A204.1 (cell line): ENCODE data around the gene TMEM271.
"Not testable (repeated sequence)": the region's sequence is repeated elsewhere in the genome, so short reads cannot be mapped to it uniquely, and the experiment has no call there.

ENCODE experiments used
- FAIRE-seq: peaks from 2 replicates; lab custom pipeline; 2012; peaks lifted over from hg19 to GRCh38; lab: Jason Lieb, UNC

The TMEM271 gene

DNA sequence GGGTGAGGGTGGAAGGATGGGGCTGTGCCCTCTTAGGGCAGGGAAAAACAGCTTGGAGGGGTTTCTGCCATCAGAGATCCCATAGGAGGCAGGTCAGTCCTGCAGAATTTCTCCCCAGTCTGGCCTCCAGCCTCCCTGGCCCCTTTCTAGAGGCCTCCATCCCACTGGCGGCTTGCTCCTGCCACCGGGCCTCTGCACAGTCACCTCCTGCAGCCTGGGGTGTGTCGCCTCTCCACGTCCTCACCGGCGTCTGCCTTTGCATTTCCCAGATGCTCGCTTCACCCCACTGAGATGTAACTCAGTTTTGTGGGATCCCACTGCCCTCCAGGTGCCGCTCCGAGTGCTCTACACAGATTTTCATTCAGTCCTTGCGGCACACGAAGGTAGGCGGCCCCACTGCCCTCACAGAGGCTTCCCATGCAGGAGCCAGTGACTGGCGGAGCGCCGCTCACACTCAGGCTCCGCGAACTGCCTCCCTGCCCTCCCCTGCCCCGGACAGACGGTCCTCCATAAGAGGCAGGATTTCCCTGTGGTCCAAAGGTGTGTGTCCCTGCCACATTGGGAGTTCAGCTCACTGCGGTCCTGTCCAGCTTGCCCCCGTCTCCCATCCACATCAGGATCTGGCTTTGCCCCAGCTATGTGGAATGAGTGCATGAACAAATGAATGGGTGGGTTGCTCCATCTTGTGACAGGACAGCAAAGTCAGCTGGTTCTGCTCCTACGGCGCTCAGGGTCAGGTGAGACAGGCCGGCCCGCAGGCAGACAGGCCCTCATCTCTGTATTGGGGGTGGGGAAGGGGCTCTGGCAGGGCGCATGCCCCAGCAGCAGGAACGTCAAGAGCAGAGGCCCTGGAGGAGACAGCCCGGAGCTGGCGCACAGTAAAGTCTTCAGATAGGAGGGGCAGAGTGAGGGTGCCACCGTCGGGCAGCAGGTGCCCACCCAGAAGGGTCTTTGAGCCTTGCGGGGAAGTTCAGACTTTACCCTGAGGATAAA is 2.7 kb upstream of the TMEM271 start:
- no peak for FAIRE-seq

DNA sequence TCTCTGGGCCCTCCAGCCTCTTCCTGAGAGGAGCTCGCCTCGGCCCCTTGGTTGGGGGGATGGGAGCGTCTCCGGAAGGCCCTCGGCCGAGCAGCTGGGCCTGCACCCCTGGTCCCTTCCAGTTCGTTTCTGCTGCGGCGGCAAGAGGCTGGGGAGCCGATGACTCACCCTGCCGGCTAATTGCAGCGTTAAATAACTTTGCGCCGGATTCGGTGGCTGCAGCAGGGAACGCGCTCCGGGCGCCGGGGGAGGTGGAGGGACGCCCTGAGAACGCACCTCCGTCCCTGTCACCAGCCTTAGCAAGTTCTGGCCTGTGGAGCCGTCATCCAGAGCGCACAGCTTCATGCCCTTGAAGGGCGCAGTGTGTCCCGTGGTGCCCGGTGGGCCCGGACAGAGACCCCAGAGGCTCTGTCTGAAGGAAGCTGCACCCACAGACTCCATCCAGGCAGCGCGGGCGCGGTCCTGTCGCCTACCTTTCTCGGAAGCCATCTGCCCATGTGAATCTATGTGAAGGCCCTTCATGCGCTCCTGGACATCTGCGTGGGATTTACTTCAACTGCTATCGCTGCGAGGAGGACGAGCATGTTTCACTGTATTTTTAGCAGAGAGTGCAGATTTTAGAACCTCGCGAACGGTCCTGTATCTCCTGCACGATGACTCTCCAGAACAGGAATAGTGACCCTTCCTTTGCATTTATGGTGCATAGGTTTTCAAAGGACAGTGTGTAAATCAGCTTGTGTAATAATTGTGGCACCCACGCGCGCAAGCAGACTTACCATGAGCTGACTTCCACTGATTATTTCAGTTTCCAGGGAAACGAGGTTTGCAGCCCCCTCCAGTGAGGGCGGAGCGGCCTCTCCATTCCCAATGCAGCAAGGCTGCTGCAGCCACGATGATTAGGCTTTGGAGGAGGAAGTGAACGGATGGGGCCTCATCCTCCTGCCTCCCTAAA is 1.7 kb upstream of the TMEM271 start:
- FAIRE-seq, result no peak

DNA sequence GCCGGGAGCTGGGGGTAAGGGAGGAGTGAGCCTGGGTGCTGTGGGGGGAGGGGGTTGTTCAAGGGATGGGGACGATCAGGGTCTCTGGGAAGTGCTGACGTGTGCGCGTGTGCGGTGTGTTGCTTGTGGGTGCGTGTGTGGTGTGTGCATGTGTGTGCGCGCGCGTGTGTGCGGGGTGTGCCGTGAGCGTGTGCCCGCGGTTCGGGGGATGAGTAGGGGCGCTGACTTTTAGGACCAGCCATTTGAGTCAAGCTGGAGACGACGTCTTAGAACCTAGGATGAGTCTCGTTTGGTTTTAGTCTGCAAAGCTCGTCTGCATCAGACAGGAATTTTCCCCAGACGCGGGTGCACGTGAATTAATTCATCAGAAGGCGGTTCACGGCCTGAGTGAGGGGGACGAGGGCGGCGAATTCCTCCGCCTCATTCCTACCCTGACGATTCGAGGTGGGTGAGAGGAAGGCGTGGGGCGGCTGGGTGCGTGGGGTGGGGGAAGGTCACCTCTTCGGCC is 950 bp upstream of the TMEM271 start:
- no peak for FAIRE-seq

GRCh38 chr4:575281-576141 is 584 bp downstream of the TMEM271 start:
- no peak for FAIRE-seq

GRCh38 chr4:574346-575161 is 1.5 kb downstream of the TMEM271 start:
- FAIRE-seq, result no peak

DNA sequence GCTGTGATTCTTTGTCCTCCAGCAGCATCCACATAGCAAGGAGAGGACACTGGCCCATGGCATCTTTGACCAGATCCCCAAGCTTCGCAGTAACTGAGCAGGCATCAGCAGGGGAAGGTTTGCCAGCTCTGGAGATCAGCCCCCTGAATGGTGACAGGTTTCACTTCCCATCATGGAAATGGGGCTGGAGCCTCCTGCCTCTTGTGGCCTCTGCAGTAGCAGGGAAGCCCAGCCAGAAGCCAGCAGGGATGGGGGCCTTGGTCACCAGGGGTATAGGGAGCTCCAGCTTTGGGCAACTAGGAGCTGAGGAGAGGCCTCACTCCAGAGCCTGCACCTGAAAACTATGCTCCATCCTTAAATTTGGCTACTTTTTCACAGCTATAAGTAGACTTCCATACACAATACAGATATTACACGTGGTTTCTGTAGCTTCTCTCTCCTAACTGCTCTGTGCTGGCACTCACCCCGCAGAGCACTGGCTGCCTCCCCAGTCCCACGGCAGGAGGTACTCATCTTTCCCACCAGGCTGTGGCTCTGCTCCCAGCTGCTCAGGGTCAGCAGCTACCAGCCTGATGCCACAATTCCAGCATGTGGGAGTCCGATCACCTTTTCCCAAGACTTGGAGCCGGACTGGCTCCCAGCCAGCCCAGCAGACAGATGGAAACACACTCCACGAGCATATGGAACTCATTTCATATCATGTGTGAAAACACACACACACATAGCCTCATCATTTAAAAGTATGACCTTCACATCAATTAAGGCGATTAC is 2.8 kb downstream of the TMEM271 start:
- FAIRE-seq, result no peak

GRCh38 chr4:572594-572993 is 3.5 kb downstream of the TMEM271 start:
- no peak for FAIRE-seq

GRCh38 chr4:571838-572572 is 4.1 kb downstream of the TMEM271 start:
- no peak for FAIRE-seq

DNA sequence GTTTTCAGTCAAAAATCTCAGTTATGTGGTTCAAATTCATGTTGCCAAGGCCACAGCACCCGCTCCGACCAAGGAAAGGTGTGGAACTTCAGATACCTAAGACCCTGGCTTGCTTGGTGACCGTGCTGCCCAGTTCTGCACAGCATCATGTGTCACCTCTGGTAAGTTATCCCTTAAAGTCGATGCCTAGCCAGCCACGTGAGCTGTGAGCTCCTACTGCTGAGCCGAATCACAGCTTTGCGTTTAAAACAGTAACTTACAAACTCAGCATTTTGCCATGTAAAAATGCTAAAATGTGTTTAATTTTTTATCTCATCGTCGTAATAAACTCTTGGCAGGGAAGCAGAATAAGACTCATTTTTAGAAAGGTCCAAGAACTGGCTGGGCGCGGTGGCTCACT is 5.3 kb downstream of the TMEM271 start:
- no peak for FAIRE-seq

GRCh38 chr4:569958-570667 is 6.0 kb downstream of the TMEM271 start:
- no peak for FAIRE-seq

- FAIRE-seq, result no peak
Observed at GRCh38 chr4:568962-569361, 7.1 kb downstream of the TMEM271 start.

GRCh38 chr4:568351-568652 is 7.8 kb downstream of the TMEM271 start:
- no peak for FAIRE-seq

DNA sequence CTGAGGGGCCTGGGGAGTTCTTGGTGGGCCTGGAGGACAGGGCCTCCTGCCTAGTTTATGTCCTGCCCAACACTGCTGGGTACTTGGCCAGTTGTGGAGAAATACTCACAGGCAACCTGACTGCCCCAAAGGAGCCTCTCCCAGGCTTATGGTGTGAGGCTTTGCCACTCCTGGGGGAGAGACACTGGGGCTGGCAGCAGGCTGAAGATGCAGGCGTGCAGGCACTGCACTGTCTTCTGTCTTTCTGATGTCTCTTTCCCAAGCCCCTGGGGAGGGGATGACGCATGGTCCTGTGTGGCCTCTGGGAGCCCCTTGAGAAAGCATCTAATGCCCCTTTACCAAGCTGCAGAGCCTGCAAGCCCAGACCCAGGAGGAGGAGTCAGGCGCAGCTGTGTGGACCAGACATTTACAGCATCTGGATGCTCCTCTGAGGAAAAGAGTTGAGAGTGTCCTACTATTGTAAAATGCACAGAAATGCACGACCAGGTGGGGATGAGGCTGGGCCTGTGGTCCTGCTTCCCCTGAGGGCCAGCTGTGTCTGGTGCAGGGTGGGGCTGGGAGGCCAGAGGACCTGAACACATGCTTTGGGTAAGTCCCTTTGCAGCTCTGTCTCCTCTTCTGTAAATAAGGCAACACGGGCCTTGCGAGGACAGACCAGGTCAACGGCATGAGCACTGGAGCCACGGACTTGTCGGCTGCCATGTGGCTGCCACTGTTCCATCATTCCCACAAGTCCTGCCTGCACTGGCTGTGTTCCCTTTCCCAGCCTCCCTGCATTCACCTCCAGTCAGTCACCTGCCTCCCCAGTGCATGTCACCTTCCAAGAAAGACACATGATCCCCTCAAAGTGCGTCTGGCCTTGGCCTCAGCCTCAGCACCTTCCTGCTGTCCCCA is 8.4 kb downstream of the TMEM271 start:
- no peak for FAIRE-seq

GRCh38 chr4:566508-567295 is 9.4 kb downstream of the TMEM271 start:
- no peak for FAIRE-seq

- no peak for FAIRE-seq
Observed at GRCh38 chr4:566035-566434, 10.1 kb downstream of the TMEM271 start.

DNA sequence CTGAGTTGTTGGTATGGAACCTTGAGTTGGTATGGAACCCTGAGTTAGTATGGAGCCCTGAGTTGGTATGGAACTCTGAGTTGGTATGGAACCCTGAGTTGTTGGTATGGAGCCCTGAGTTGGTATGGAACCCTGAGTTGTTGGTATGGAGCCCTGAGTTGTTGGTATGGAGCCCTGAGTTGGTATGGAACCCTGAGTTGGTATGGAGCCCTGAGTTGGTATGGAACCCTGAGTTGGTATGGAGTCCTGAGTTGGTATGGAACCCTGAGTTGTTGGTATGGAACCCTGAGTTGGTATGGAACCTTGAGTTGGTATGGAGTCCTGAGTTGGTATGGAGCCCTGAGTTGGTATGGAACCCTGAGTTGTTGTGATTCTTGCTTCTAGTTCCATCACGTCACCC is 10.5 kb downstream of the TMEM271 start:
- FAIRE-seq, result not testable (repeated sequence)

DNA sequence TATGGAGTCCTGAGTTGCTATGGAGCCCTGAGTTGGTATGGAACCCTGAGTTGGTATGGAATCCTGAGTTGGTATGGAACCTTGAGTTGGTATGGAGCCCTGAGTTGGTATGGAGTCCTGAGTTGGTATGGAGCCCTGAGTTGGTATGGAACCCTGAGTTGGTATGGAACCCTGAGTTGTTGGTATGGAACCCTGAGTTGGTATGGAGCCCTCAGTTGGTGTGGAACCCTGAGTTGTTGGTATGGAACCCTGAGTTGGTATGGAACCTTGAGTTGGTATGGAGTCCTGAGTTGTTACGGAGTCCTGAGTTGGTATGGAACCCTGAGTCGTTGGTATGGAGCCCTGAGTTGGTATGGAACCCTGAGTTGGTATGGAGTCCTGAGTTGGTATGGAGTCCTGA is 13.6 kb downstream of the TMEM271 start:
- not testable (repeated sequence) for FAIRE-seq
